K562 (cell line): ENCODE results near the gene XYLB.
"Not testable (repeated sequence)": the region's sequence is repeated elsewhere in the genome, so short reads cannot be mapped to it uniquely, and the experiment has no call there.

ENCODE experiments used
- BRCA1 ChIP-seq, 2 experiments: fragments of 450-650 bp in 1 of 2; sonication (generic) in 1 of 2; formaldehyde crosslinking in 1 of 2; IDR thresholded peaks; 2 replicates each; pipeline versions ENCODE4 v1.5.0 to v1.6.1; 2017 to 2020; ENCODE audit warnings: mild to moderate bottlenecking in 1 of 2, missing genetic modification reagents in 1 of 2
- DLX4 ChIP-seq: fragments of 250-450 bp; sonication (Bioruptor Pico); IDR thresholded peaks from 2 replicates; pipeline ENCODE4 v1.6.1; 2021; ENCODE audit warnings: mild to moderate bottlenecking
- MED1 ChIP-seq: sonication (generic); formaldehyde crosslinking; IDR thresholded peaks from 2 replicates; pipeline ENCODE4 v1.8.1; 2023; ENCODE audit warnings: missing genetic modification reagents, borderline replicate concordance
- NCOR1 ChIP-seq: fragments of 450-650 bp; IDR thresholded peaks from 2 replicates; pipeline ENCODE4 v1.6.1; 2016; ENCODE audit warnings: mild to moderate bottlenecking, moderate library complexity
- NFIC ChIP-seq: fragments of 450-650 bp; IDR thresholded peaks from 2 replicates; pipeline ENCODE4 v1.6.1; 2017; ENCODE audit warnings: mild to moderate bottlenecking, inconsistent platforms
- NR1H2 ChIP-seq: sonication (generic); formaldehyde crosslinking; IDR thresholded peaks from 2 replicates; pipeline ENCODE4 v1.4.0; 2020; ENCODE audit warnings: mild to moderate bottlenecking, missing genetic modification reagents
- PHB2 ChIP-seq: fragments of 450-650 bp; IDR thresholded peaks from 2 replicates; pipeline ENCODE4 v1.6.1; 2017; ENCODE audit warnings: low read depth
- POLR2AphosphoS5 ChIP-seq: IDR thresholded peaks from 2 replicates; pipeline ENCODE4 v1.6.1; 2011; ENCODE audit warnings: mild to moderate bottlenecking, low read depth, low read length, moderate library complexity; ENCODE audit not compliant: control insufficient read depth, insufficient read depth
- SAP30 ChIP-seq: fragments of 200-600 bp; sonication (generic); IDR thresholded peaks from 2 replicates; pipeline ENCODE4 v1.6.1; 2012; ENCODE audit warnings: borderline replicate concordance, low read depth, mild to moderate bottlenecking, moderate library complexity, low read length, control low read depth, inconsistent platforms; ENCODE audit not compliant: insufficient read depth, poor library complexity, severe bottlenecking
- ZNF586 ChIP-seq: fragments of 450-650 bp; formaldehyde crosslinking; conservative IDR thresholded peaks from 2 replicates; pipeline ENCODE4 v1.4.0; 2020; ENCODE audit warnings: mild to moderate bottlenecking, moderate library complexity

GRCh38 chr3:38438436-38439069 lies 92.0 kb downstream of the XYLB start:
- not testable (repeated sequence) for TF ChIP-seq PHB2; SAP30; ZNF586 (CRISPR knock-in tag); DLX4 (CRISPR knock-in tag); POLR2AphosphoS5; MED1 (CRISPR knock-in tag); NCOR1; NR1H2; BRCA1 (IDR thresholded peaks at IDR 0.05); BRCA1 (CRISPR knock-in tag; IDR thresholded peaks at IDR 0.05)
- peak; percentile 40; the same call in 1 of the 2 replicates for TF ChIP-seq NFIC
